SK-N-SH (cell line): ENCODE results near the gene GEN1. TPM values are rescaled to one million over a fixed set of nuclear protein-coding genes. Genes with fewer than 3 reads are reported as not detected.

ENCODE experiments used
- CTCF ChIA-PET: fragments of 300-600, 350-600 bp; formaldehyde crosslinking; extraction: SDS; loops from one replicate; lab custom pipeline; 2021; lab: Yijun Ruan, JAX
- POLR2A ChIA-PET: fragments of 350-600 bp; sonication (Branson Sonifier 250); formaldehyde crosslinking; extraction: SDS; loops from one replicate; lab custom pipeline; 2020; ENCODE audit warnings: antibody characterized with exemption, inconsistent platforms; lab: Yijun Ruan, JAX
- DNase-seq: peaks from one replicate; pipeline ENCODE4 v3.0.0; 2012
- H2AFZ ChIP-seq: fragments of 200-600 bp; sonication (generic); 2 replicates; pipeline ENCODE4 v1.8.1; 2016; ENCODE audit warnings: antibody characterized with exemption, mild to moderate bottlenecking, low read depth
- H3F3A ChIP-seq: fragments of 200-600 bp; sonication (generic); replicated peaks from 2 replicates; pipeline ENCODE3; 2016; ENCODE audit warnings: antibody characterized with exemption, mild to moderate bottlenecking; ENCODE audit not compliant: insufficient read depth
- H3K27ac ChIP-seq, 2 experiments: fragments of 200-500 bp in 1 of 2; fragments of 200-600 bp in 1 of 2; sonication (Bioruptor generic) in 1 of 2; sonication (generic), shearing (Covaris generic) in 1 of 2; 2 replicates each; pipeline versions ENCODE4 v1.5.1 to v1.6.1; 2014 to 2016; ENCODE audit warnings: low read depth in 2 of 2, inconsistent platforms in 1 of 2, low read length in 1 of 2, mild to moderate bottlenecking in 1 of 2, mixed read lengths in 1 of 2
- H3K27me3 ChIP-seq: fragments of 200-600 bp; sonication (generic), shearing (Covaris generic); 2 replicates; pipeline ENCODE4 v1.6.1; 2016; ENCODE audit warnings: mixed run types; ENCODE audit not compliant: insufficient read depth
- H3K36me3 ChIP-seq, 2 experiments: fragments of 200-500 bp in 1 of 2; fragments of 200-600 bp in 1 of 2; sonication (Bioruptor generic) in 1 of 2; sonication (generic) in 1 of 2; replicated peaks in 1 of 2; 2 replicates each; pipeline versions ENCODE3 to v1.5.1; 2014 to 2016; ENCODE audit warnings: low read length in 1 of 2, mild to moderate bottlenecking in 1 of 2; ENCODE audit not compliant: insufficient read depth in 2 of 2, control insufficient read depth in 1 of 2
- H3K4me1 ChIP-seq, 2 experiments: fragments of 200-500 bp in 1 of 2; fragments of 200-600 bp in 1 of 2; sonication (Bioruptor generic) in 1 of 2; sonication (generic), shearing (Covaris generic) in 1 of 2; 2 replicates each; pipeline versions ENCODE4 v1.5.1 to v1.6.1; 2014 to 2016; ENCODE audit warnings: low read depth in 1 of 2, low read length in 1 of 2, mixed run types in 1 of 2; ENCODE audit not compliant: insufficient read depth in 2 of 2, control insufficient read depth in 1 of 2
- H3K4me2 ChIP-seq: fragments of 200-600 bp; sonication (generic), shearing (Covaris generic); 2 replicates; pipeline ENCODE4 v1.6.1; 2017; ENCODE audit warnings: mixed run types
- H3K4me3 ChIP-seq, 2 experiments: fragments of 200-500 bp in 1 of 2; fragments of 200-600 bp in 1 of 2; sonication (Bioruptor generic) in 1 of 2; sonication (generic), shearing (Covaris generic) in 1 of 2; 2 replicates each; pipeline versions ENCODE4 v1.5.1 to v1.8.1; 2014 to 2016; ENCODE audit warnings: low read depth in 2 of 2, inconsistent platforms in 1 of 2, low read length in 1 of 2, mild to moderate bottlenecking in 1 of 2, mixed read lengths in 1 of 2, moderate library complexity in 1 of 2
- H3K79me2 ChIP-seq: fragments of 200-600 bp; sonication (generic); 2 replicates; pipeline ENCODE4 v1.8.1; 2017; ENCODE audit warnings: mild to moderate bottlenecking; ENCODE audit not compliant: insufficient read depth
- H3K9ac ChIP-seq: fragments of 200-600 bp; sonication (generic); 2 replicates; pipeline ENCODE4 v1.6.1; 2017; ENCODE audit warnings: mixed run types
- H3K9me2 ChIP-seq: fragments of 200-600 bp; sonication (generic); 2 replicates; pipeline ENCODE4 v1.6.1; 2017; ENCODE audit warnings: mixed run types
- H3K9me3 ChIP-seq: fragments of 200-600 bp; sonication (generic); 2 replicates; pipeline ENCODE4 v1.6.1; 2017; ENCODE audit warnings: mixed run types, mild to moderate bottlenecking, moderate library complexity
- H4K20me1 ChIP-seq: fragments of 200-600 bp; sonication (generic); 2 replicates; pipeline ENCODE4 v1.6.1; 2017; ENCODE audit warnings: mild to moderate bottlenecking, mixed run types; ENCODE audit not compliant: insufficient read depth
- EP300 ChIP-seq, 2 experiments: IDR thresholded peaks; 2 replicates each; pipeline versions ENCODE4 v1.4.0 to v1.6.1; 2012; ENCODE audit warnings: borderline replicate concordance in 1 of 2, low read depth in 1 of 2, low read length in 1 of 2
- FOSL2 ChIP-seq: IDR thresholded peaks from 2 replicates; pipeline ENCODE4 v1.4.0; 2012; ENCODE audit warnings: low read depth, mild to moderate bottlenecking, moderate library complexity, borderline replicate concordance
- MXI1 ChIP-seq: IDR thresholded peaks from 2 replicates; pipeline ENCODE4 v1.6.1; 2012; ENCODE audit warnings: mild to moderate bottlenecking, low read depth, low read length, improper control_type of control experiment
- NRF1 ChIP-seq: IDR thresholded peaks from 2 replicates; pipeline ENCODE4 v1.6.1; 2012; ENCODE audit warnings: low read depth, mild to moderate bottlenecking, low read length
- RAD21 ChIP-seq: IDR thresholded peaks from 2 replicates; pipeline ENCODE4 v1.6.1; 2012; ENCODE audit warnings: mild to moderate bottlenecking, low read length
- RFX5 ChIP-seq: IDR thresholded peaks from 2 replicates; pipeline ENCODE4 v1.6.1; 2012; ENCODE audit warnings: mild to moderate bottlenecking, improper control_type of control experiment, low read length
- SIN3A ChIP-seq: IDR thresholded peaks from 2 replicates; pipeline ENCODE4 v1.6.1; 2012; ENCODE audit warnings: low read depth, mild to moderate bottlenecking, low read length, moderate library complexity, borderline replicate concordance
- TAF1 ChIP-seq: IDR thresholded peaks from 2 replicates; pipeline ENCODE4 v1.6.1; 2012; ENCODE audit warnings: low read depth, mild to moderate bottlenecking, low read length, moderate library complexity, borderline replicate concordance
- WGBS: methylation state at CpG from one replicate; pipeline ENCODE4 v1.1.6; 2017; ENCODE audit warnings: low lambda C conversion rate; 5-methylcytosine and 5-hydroxymethylcytosine counted together
- polyA plus RNA-seq, 3 experiments: library from polyadenylated mRNA; depleted of rRNA; stranded (reverse); fragments of >200 nt; gene quantifications; 2 replicates each; pipeline ENCODE4 v1.2.3, GENCODE V29; 2012
- TF ChIP-seq, protein P1 (sequence below): fragments of 200-600 bp; sonication (generic); IDR thresholded peaks from 2 replicates; pipeline ENCODE4 v1.6.1; 2017; ENCODE audit warnings: antibody characterized with exemption, mild to moderate bottlenecking, moderate library complexity
- TF ChIP-seq, protein P2 (sequence below): IDR thresholded peaks from 2 replicates; pipeline ENCODE4 v1.6.1; 2012; ENCODE audit warnings: mild to moderate bottlenecking, low read depth, low read length, moderate library complexity

The GEN1 gene
- polyA plus RNA-seq, 1 of the 3 experiments (the other 2 are of a cell fraction): 5.3 TPM

DNA sequence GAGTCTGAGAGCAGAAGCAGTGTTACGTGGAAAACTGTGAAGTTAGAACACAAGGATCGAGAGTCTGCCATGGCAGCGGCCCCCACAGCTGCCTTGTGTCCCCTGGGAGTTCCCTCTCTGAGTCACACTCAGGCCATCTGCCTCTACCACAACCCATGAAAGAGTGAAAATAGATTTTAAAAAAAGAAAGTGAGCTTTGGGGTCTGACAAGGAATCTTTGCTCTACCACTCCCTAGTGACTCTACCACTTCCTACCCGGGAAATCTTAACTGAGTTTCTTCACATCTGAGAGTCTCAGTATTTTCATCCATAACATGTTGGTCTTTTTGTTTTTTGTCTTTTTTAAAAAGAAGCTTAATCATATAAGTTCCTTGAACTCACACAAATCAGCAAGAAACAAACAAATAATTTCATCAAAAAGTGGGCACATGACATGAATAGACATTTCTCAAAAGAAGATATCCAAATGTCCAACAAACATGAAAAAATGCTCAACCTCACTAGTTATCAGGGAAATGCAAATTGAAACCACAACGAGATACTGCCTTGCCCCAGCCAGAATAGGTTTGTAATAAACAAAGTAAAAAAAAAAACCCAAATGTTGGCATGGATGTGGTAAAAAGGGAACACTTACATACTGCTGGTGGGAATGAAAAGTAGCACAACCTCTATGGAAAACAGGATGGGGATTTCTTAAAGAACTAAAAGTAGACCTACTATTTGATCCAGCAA lies 60.0 kb downstream of the GEN1 start:
- no peaks in the 10 kb centered on the region for H3K79me2 ChIP-seq
- peak overlapping the region; percentile 1; the same call in 1 of the 2 replicates for H3K4me2 ChIP-seq
- no peak overlapping the region for H3K27ac ChIP-seq
- peaks cover 0 to 3% of the 10 kb centered on the region in 2 experiments; a peak in 2 of 4 replicates for H3K4me1 ChIP-seq
- no peak for DNase-seq
- 46% methylated on average over 5 of the region's 5 CpGs for WGBS
- H4K20me1 ChIP-seq: no peaks in the 10 kb centered on the region
- no peak overlapping the region; a peak in 1 of 4 replicates for H3K4me3 ChIP-seq
- no peaks in the 10 kb centered on the region for H3K27me3 ChIP-seq
- H3K9me3 ChIP-seq: no peaks in the 10 kb centered on the region
- H3K9ac ChIP-seq: no peak overlapping the region
- ChIA-PET CTCF (interaction anchor here (0.8 to 4.4 kb wide), 4 partner anchors 11 to 168 kb away, joined by 3 to 21 read pairs (median 4); no protein-coding TSS in a partner anchor), POLR2A (no interaction called here)
- H3F3A ChIP-seq: no peaks in the 10 kb centered on the region
- no peaks in the 10 kb centered on the region for H3K36me3 ChIP-seq
- no peak overlapping the region for H2AFZ ChIP-seq
- no peaks in the 10 kb centered on the region for H3K9me2 ChIP-seq
- TF ChIP-seq RAD21: no peak
- no peak for TF ChIP-seq MXI1
- no peak for TF ChIP-seq EP300 (IDR thresholded peaks at IDR 0.05; ENCODE audit: borderline replicate concordance in 1 of 2, low read depth in 1 of 2, low read length in 1 of 2)
- TF ChIP-seq FOSL2: no peak
- TF ChIP-seq, protein P1, sequence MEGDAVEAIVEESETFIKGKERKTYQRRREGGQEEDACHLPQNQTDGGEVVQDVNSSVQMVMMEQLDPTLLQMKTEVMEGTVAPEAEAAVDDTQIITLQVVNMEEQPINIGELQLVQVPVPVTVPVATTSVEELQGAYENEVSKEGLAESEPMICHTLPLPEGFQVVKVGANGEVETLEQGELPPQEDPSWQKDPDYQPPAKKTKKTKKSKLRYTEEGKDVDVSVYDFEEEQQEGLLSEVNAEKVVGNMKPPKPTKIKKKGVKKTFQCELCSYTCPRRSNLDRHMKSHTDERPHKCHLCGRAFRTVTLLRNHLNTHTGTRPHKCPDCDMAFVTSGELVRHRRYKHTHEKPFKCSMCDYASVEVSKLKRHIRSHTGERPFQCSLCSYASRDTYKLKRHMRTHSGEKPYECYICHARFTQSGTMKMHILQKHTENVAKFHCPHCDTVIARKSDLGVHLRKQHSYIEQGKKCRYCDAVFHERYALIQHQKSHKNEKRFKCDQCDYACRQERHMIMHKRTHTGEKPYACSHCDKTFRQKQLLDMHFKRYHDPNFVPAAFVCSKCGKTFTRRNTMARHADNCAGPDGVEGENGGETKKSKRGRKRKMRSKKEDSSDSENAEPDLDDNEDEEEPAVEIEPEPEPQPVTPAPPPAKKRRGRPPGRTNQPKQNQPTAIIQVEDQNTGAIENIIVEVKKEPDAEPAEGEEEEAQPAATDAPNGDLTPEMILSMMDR: no peak
- TF ChIP-seq TAF1: no peak
- no peak for TF ChIP-seq NRF1
- TF ChIP-seq, protein P2, sequence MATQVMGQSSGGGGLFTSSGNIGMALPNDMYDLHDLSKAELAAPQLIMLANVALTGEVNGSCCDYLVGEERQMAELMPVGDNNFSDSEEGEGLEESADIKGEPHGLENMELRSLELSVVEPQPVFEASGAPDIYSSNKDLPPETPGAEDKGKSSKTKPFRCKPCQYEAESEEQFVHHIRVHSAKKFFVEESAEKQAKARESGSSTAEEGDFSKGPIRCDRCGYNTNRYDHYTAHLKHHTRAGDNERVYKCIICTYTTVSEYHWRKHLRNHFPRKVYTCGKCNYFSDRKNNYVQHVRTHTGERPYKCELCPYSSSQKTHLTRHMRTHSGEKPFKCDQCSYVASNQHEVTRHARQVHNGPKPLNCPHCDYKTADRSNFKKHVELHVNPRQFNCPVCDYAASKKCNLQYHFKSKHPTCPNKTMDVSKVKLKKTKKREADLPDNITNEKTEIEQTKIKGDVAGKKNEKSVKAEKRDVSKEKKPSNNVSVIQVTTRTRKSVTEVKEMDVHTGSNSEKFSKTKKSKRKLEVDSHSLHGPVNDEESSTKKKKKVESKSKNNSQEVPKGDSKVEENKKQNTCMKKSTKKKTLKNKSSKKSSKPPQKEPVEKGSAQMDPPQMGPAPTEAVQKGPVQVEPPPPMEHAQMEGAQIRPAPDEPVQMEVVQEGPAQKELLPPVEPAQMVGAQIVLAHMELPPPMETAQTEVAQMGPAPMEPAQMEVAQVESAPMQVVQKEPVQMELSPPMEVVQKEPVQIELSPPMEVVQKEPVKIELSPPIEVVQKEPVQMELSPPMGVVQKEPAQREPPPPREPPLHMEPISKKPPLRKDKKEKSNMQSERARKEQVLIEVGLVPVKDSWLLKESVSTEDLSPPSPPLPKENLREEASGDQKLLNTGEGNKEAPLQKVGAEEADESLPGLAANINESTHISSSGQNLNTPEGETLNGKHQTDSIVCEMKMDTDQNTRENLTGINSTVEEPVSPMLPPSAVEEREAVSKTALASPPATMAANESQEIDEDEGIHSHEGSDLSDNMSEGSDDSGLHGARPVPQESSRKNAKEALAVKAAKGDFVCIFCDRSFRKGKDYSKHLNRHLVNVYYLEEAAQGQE: no peak
- no peak for TF ChIP-seq SIN3A
- no peak for TF ChIP-seq RFX5
